Measurements from ENCODE around the gene MAML3.

- TF ChIP-seq, protein P1, sequence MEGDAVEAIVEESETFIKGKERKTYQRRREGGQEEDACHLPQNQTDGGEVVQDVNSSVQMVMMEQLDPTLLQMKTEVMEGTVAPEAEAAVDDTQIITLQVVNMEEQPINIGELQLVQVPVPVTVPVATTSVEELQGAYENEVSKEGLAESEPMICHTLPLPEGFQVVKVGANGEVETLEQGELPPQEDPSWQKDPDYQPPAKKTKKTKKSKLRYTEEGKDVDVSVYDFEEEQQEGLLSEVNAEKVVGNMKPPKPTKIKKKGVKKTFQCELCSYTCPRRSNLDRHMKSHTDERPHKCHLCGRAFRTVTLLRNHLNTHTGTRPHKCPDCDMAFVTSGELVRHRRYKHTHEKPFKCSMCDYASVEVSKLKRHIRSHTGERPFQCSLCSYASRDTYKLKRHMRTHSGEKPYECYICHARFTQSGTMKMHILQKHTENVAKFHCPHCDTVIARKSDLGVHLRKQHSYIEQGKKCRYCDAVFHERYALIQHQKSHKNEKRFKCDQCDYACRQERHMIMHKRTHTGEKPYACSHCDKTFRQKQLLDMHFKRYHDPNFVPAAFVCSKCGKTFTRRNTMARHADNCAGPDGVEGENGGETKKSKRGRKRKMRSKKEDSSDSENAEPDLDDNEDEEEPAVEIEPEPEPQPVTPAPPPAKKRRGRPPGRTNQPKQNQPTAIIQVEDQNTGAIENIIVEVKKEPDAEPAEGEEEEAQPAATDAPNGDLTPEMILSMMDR (IDR thresholded peaks at IDR 0.05 in 8 of 11, conservative IDR thresholded peaks at IDR 0.05 in 3 of 11) = no peak
- TF ChIP-seq POLR2AphosphoS5 (IDR thresholded peaks at IDR 0.05) = no peak
These were observed 69.6 kb downstream of the MAML3 start for GRCh38 chr4:140084385-140084784.

Data from spleen (tissue), 7 donors.